ENCODE data around the gene SENP5.

DNA sequence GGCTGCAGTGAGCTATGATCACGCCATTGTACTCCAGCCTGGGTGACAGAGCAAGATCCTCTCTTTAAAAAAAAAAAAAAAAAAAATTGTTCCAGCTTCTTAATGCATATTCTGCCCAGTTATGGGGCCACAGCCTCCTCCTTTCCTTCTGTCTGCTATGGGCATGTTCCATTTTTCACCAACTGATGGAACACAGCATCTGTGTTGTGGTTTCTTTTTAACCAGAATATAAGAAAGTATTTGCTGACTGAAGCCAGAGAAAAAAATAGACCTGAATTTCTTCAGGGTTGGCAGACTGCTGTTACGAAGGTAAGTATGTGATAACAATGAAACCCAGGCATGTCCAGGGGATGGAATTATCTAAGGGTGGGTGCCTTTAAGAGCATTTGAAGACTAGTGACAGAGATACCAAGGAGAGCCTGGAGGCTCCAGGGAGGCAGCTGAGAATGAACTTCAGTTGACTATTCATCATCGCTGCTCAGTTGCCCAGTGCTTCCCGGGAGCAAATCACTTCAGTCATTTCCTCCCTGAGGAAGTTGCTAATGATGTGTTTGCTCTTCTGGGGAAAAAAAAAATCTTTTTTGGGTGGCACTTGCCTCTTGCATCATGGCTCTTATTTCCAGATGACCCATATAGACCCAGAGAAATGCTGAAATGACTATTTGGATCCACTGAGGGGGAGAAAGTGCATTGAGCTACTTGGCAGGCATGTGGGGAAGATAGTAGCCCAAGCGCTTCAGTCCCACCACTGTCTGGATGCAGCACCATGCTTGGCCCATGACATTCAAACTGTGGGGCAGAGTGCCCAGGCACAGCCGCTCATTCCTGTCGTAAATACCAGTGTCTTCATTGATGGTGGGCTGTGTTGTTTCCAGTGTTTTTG is 60.1 kb downstream of the SENP5 start:
- TF ChIP-seq, protein P1, sequence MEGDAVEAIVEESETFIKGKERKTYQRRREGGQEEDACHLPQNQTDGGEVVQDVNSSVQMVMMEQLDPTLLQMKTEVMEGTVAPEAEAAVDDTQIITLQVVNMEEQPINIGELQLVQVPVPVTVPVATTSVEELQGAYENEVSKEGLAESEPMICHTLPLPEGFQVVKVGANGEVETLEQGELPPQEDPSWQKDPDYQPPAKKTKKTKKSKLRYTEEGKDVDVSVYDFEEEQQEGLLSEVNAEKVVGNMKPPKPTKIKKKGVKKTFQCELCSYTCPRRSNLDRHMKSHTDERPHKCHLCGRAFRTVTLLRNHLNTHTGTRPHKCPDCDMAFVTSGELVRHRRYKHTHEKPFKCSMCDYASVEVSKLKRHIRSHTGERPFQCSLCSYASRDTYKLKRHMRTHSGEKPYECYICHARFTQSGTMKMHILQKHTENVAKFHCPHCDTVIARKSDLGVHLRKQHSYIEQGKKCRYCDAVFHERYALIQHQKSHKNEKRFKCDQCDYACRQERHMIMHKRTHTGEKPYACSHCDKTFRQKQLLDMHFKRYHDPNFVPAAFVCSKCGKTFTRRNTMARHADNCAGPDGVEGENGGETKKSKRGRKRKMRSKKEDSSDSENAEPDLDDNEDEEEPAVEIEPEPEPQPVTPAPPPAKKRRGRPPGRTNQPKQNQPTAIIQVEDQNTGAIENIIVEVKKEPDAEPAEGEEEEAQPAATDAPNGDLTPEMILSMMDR (IDR thresholded peaks at IDR 0.05; ENCODE audit: insufficient read depth, low read length, poor library complexity, severe bottlenecking), result no peak
- TF ChIP-seq EZH2phosphoT487 (conservative IDR thresholded peaks at IDR 0.05; ENCODE audit: low read length), result no peak

All from SU-DHL-6 (cell line).